Ureter (tissue), 1 donor: ENCODE measurements around the gene MKX. TPM values are rescaled to one million over a fixed set of nuclear protein-coding genes. Genes with fewer than 3 reads are reported as not detected.

Experiments
- DNase-seq: peaks from one replicate; pipeline ENCODE4 v3.0.0-alpha.2; 2020; ENCODE audit warnings: low spot score
- total RNA-seq: library from RNA; stranded (reverse); gene quantifications from one replicate; pipeline ENCODE4 v1.2.4, GENCODE V29; 2023
- donor health status: DM: yes; HTN: yes; CAD: no.

The MKX gene
- total RNA-seq, 1 donor from 2014 or later = 0.94 TPM

- no peak for DNase-seq
Measured at GRCh38 chr10:27646604-27647175, 98.9 kb downstream of the MKX start.

- DNase-seq = no peak
Measured at GRCh38 chr10:27646194-27646593, 99.4 kb downstream of the MKX start.

GRCh38 chr10:27644307-27644939 lies 101.2 kb downstream of the MKX start:
- DNase-seq = no peak

GRCh38 chr10:27643301-27643700 lies 102.3 kb downstream of the MKX start:
- DNase-seq = no peak

GRCh38 chr10:27642023-27642589 lies 103.5 kb downstream of the MKX start:
- DNase-seq = no peak

- no peak for DNase-seq
Measured at GRCh38 chr10:27638071-27638750, 107.4 kb downstream of the MKX start.

GRCh38 chr10:27637601-27638000 lies 108.0 kb downstream of the MKX start:
- no peak for DNase-seq

GRCh38 chr10:27636816-27637215 lies 108.8 kb downstream of the MKX start:
- no peak for DNase-seq

- no peak for DNase-seq
Measured at GRCh38 chr10:27635699-27636270, 109.8 kb downstream of the MKX start.

GRCh38 chr10:27635290-27635689 lies 110.3 kb downstream of the MKX start:
- no peak for DNase-seq

GRCh38 chr10:27628621-27629020 lies 117.0 kb downstream of the MKX start:
- no peak for DNase-seq

GRCh38 chr10:27626890-27627289 lies 118.7 kb downstream of the MKX start:
- no peak for DNase-seq

GRCh38 chr10:27625452-27626211 lies 120.0 kb downstream of the MKX start:
- no peak for DNase-seq

- DNase-seq = no peak
Measured at GRCh38 chr10:27624941-27625340, 120.7 kb downstream of the MKX start.

Other genes with a start within 250 kb of the MKX start
- 99.3 TPM for gene RAB18, start 241.5 kb downstream of the MKX start, total RNA-seq